OCI-LY7 (cell line): ENCODE data around the gene TPO. TPM values are rescaled to one million over a fixed set of nuclear protein-coding genes. Genes with fewer than 3 reads are reported as not detected.

Experiments
- BruUV-seq: library from RNA; stranded (reverse); fragments of 400-500 nt; replicated peaks from 2 replicates; lab custom pipeline; 2021; lab: Mats Ljungman, UMichigan
- CTCF ChIA-PET: fragments of 300-600 bp; sonication (Branson Sonifier 250); formaldehyde crosslinking; loops from one replicate; lab custom pipeline; 2022; ENCODE audit warnings: antibody characterized with exemption; ENCODE audit not compliant: unreplicated experiment; lab: Charles Lee
- POLR2A ChIA-PET: fragments of 300-600 bp; sonication (Branson Sonifier 250); formaldehyde crosslinking; loops from one replicate; lab custom pipeline; 2022; ENCODE audit warnings: antibody characterized with exemption; lab: Charles Lee
- DNase-seq: peaks from one replicate; pipeline ENCODE4 v3.0.0-alpha.2; 2015; ENCODE audit warnings: low spot score
- H2AFZ ChIP-seq: fragments of 200-600 bp; sonication (generic), shearing (Covaris generic); 2 replicates; pipeline ENCODE4 v1.6.1; 2014; ENCODE audit warnings: mild to moderate bottlenecking, antibody characterized with exemption, low read length, moderate library complexity
- H3K27ac ChIP-seq: fragments of 200-600 bp; sonication (generic); 2 replicates; pipeline ENCODE4 v1.5.1; 2014; ENCODE audit warnings: mixed run types, low read depth, mild to moderate bottlenecking, moderate library complexity, low read length, inconsistent platforms; ENCODE audit not compliant: poor library complexity, severe bottlenecking
- H3K36me3 ChIP-seq: fragments of 200-600 bp; sonication (generic); 2 replicates; pipeline ENCODE4 v1.6.1; 2014; ENCODE audit warnings: mild to moderate bottlenecking, antibody characterized with exemption, low read length, moderate library complexity, mixed read lengths; ENCODE audit not compliant: insufficient read depth
- H3K4me1 ChIP-seq: fragments of 200-600 bp; sonication (generic); 2 replicates; pipeline ENCODE4 v1.5.1; 2014; ENCODE audit warnings: mild to moderate bottlenecking, low read length; ENCODE audit not compliant: insufficient read depth, poor library complexity, severe bottlenecking
- H3K4me2 ChIP-seq: fragments of 200-600 bp; sonication (generic); 2 replicates; pipeline ENCODE4 v1.6.1; 2014; ENCODE audit warnings: mild to moderate bottlenecking, low read length
- H3K4me3 ChIP-seq: fragments of 200-600 bp; sonication (generic); 2 replicates; pipeline ENCODE4 v1.5.1; 2014; ENCODE audit warnings: mild to moderate bottlenecking, low read depth, low read length; ENCODE audit not compliant: poor library complexity, severe bottlenecking
- H3K79me2 ChIP-seq: fragments of 200-600 bp; sonication (generic); 2 replicates; pipeline ENCODE4 v1.6.1; 2016; ENCODE audit warnings: low read depth, mild to moderate bottlenecking, low read length, moderate library complexity, mixed read lengths; ENCODE audit not compliant: insufficient read depth
- H3K9me2 ChIP-seq: fragments of 200-600 bp; sonication (generic); 2 replicates; pipeline ENCODE4 v1.6.1; 2016; ENCODE audit warnings: mild to moderate bottlenecking, low read length, mixed read lengths; ENCODE audit not compliant: insufficient read depth
- H3K9me3 ChIP-seq: fragments of 200-600 bp; sonication (generic); 2 replicates; pipeline ENCODE4 v1.6.1; 2014; ENCODE audit warnings: mild to moderate bottlenecking, mixed run types, low read length, mixed read lengths
- H4K20me1 ChIP-seq: fragments of 200-600 bp; sonication (generic); 2 replicates; pipeline ENCODE4 v1.6.1; 2014; ENCODE audit warnings: mild to moderate bottlenecking, antibody characterized with exemption, low read length, moderate library complexity, mixed read lengths; ENCODE audit not compliant: insufficient read depth
- EZH2phosphoT487 ChIP-seq: fragments of 200-600 bp; sonication (generic); IDR thresholded peaks from 2 replicates; pipeline ENCODE4 v1.6.1; 2018; ENCODE audit warnings: low read depth, borderline replicate concordance, mild to moderate bottlenecking, mixed run types, antibody characterized with exemption, low read length, moderate library complexity, mixed read lengths
- intact Hi-C: fragments of 100-400 bp; cut with micrococcal nuclease; formaldehyde crosslinking; loops from one replicate; pipeline ENCODE4 v1.10.0; 2022; ENCODE audit not compliant: unreplicated experiment
- total RNA-seq, 2 experiments: library from RNA; depleted of rRNA in 1 of 2; stranded (reverse); fragments of >200 nt in 1 of 2; shearing (Covaris generic) in 1 of 2; gene quantifications; 2 replicates each; pipeline ENCODE4 v1.2.3, GENCODE V29; 2014 to 2022
- TF ChIP-seq, protein P1 (sequence below): fragments of 200-600 bp; sonication (generic); conservative IDR thresholded peaks from 2 replicates; pipeline ENCODE4 v1.5.1; 2014; ENCODE audit warnings: mild to moderate bottlenecking, antibody characterized with exemption, low read length, moderate library complexity, mixed read lengths

TPO gene
- total RNA-seq, 2 experiments from 2014 or later = not detected

DNA sequence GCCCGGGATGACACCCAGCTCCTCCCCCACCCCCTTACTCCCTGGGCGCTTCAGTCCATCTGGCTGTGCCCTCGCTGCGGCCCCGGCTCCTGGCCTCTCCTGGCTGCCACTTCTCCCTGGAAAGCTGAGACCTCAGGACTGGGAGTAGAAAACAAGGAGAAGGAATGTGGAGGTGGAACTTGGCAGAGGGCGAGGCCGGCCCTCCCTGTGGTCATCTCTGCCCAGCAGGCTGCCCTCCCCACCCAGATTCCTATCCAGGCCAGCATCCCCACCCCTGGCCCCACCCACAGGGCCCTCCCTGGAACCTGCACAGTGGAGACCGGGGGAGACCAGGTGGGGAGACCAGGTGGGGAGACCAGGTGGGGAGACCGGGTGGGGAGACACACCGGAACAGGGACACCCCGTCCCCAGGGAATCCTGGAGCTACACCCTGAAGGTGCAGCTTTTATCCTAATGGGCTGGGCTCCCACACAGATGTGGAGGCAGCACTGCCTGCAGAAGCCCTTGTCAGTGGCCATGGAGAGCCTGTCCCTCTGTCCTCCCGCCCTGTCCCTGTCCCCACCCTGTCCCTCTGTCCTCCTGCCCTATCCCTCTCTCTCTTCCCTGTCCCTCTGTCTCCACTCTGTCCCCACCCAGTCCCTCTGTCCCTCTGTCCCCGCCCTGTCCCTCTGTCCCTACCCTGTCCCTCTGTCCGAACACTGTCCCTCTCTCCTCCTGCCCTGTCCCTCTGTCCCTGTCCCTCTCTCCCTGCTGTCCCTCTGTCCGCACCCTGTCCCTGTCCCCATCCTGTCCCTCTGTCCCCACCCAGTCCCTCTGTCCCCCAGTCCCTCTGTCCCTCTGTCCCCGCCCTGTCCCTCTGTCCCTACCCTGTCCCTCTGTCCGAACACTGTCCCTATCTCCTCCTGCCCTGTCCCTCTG lies 173.9 kb downstream of the TPO start:
- no TSS peak for BruUV-seq
- CTCF ChIA-PET = no interaction called here
- no peak overlapping the region for H2AFZ ChIP-seq
- H4K20me1 ChIP-seq = no peaks in the 10 kb centered on the region
- H3K4me1 ChIP-seq = no peaks in the 10 kb centered on the region
- H3K27ac ChIP-seq = no peak overlapping the region
- no peaks in the 10 kb centered on the region for H3K9me2 ChIP-seq
- H3K36me3 ChIP-seq = no peaks in the 10 kb centered on the region
- DNase-seq = no peak
- TF ChIP-seq, protein P1, sequence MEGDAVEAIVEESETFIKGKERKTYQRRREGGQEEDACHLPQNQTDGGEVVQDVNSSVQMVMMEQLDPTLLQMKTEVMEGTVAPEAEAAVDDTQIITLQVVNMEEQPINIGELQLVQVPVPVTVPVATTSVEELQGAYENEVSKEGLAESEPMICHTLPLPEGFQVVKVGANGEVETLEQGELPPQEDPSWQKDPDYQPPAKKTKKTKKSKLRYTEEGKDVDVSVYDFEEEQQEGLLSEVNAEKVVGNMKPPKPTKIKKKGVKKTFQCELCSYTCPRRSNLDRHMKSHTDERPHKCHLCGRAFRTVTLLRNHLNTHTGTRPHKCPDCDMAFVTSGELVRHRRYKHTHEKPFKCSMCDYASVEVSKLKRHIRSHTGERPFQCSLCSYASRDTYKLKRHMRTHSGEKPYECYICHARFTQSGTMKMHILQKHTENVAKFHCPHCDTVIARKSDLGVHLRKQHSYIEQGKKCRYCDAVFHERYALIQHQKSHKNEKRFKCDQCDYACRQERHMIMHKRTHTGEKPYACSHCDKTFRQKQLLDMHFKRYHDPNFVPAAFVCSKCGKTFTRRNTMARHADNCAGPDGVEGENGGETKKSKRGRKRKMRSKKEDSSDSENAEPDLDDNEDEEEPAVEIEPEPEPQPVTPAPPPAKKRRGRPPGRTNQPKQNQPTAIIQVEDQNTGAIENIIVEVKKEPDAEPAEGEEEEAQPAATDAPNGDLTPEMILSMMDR = no peak
- no peak for TF ChIP-seq EZH2phosphoT487
- H3K4me2 ChIP-seq = no peak overlapping the region
- intact Hi-C loops = no loop called here
- no peak overlapping the region for H3K4me3 ChIP-seq
- H3K79me2 ChIP-seq = no peaks in the 10 kb centered on the region
- POLR2A ChIA-PET = no interaction called here
- no peaks in the 10 kb centered on the region for H3K9me3 ChIP-seq

DNA sequence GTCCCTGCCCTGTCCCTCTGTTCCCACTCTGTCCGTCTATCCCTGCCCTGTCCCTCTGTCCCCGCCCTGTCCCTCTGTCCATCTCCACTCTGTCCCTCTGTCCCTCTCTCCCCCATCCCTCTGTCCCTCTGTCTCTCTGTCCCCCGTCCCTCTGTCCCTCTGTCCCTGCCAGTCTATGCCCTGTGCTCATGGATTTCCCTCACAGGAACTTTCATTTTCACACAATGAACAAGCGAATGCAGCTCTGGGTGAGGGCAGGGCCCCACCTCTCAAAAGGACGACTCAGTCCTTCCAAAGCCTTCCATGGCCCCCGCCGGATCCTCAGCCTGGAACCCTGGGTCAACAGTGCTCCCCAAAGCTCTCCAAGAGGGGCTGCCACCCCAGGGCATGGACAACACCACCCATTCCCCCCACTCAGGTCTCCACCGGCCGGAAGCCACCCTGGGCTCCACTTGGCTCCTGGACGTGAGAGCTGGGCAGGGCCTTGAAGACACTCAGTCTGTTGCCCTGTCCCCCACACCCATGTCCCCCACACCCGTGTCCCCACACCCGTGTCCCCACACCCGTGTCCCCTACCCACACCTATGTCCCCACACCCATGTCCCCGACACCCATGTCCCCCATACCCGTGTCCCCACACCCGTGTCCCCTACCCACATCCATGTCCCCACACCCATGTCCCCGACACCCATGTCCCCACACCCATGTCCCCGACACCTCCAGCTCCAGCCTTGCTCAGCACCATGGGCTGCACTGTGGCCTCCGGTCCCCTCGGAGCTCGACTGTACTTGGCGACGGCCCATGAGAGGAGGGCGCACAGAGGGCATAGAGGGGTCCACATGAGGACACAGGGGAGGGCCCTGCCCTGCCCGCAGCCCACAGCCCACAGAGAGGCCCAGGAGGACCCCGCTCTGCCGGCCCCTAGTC lies 175.1 kb downstream of the TPO start:
- Histone ChIP-seq H3K9me3 (no peaks in the 10 kb centered on the region), H3K4me3 (no peak overlapping the region), H3K79me2 (no peaks in the 10 kb centered on the region), H3K9me2 (no peaks in the 10 kb centered on the region), H3K36me3 (no peaks in the 10 kb centered on the region), H3K4me2 (no peak overlapping the region), H3K4me1 (no peaks in the 10 kb centered on the region), H4K20me1 (no peaks in the 10 kb centered on the region), H2AFZ (no peak overlapping the region), H3K27ac (no peak overlapping the region)
- DNase-seq = no peak
- POLR2A ChIA-PET = no interaction called here
- no peak for TF ChIP-seq EZH2phosphoT487
- TF ChIP-seq, protein P1 = no peak
- BruUV-seq = no TSS peak
- CTCF ChIA-PET = no interaction called here
- intact Hi-C loops = no loop called here
